ENCODE data around the gene MTUS2. TPM values are rescaled to one million over a fixed set of nuclear protein-coding genes. Genes with fewer than 3 reads are reported as not detected.

MTUS2 gene
- total and polyA plus RNA-seq, 10 of the 15 experiments (the other 5 are each of a cell fraction or from before 2014, with no cell fraction given) = under 0.01 to 0.05 (median 0.02) TPM; not detected in 6

GRCh38 chr13:29532821-29533220 lies 712.7 kb downstream of the MTUS2 start (continued):
- TF ChIP-seq HDAC2 (IDR thresholded peaks at IDR 0.05) (no peak), PML (IDR thresholded peaks at IDR 0.05; ENCODE audit: low read length) (no peak), RAD21 (IDR thresholded peaks at IDR 0.05; ENCODE audit: insufficient read depth, low read depth, low read length) (no peak), RFX5 (IDR thresholded peaks at IDR 0.05; ENCODE audit: low read depth, low read length) (no peak)

GRCh38 chr13:29534083-29534482 lies 713.9 kb downstream of the MTUS2 start:
- no peak overlapping the region for H3K4me2 ChIP-seq (ENCODE audit: control insufficient read depth, insufficient read depth)
- intact Hi-C loops (cut with micrococcal nuclease; ENCODE audit: unreplicated experiment) (no loop called here), in situ Hi-C loops (cut with MboI) (no loop called here)
- no peaks in the 10 kb centered on the region for H3K4me1 ChIP-seq (ENCODE audit: control insufficient read depth, insufficient read depth, low read length)
- H3K27me3 ChIP-seq (replicated peaks in 1 of 2; ENCODE audit: control insufficient read depth in 2 of 2, insufficient read depth in 2 of 2, low read length in 1 of 2) = no peaks in the 10 kb centered on the region
- H2AFZ ChIP-seq (ENCODE audit: control insufficient read depth, low read depth, low read length) = no peak overlapping the region
- 0 out of 2 replicates have a peak, but pooled peaks cover 4% of the 10 kb centered on the region for H4K20me1 ChIP-seq (ENCODE audit: control insufficient read depth, insufficient read depth)
- ChIA-PET RAD21 (ENCODE audit: unreplicated experiment) (no interaction called here), POLR2A (no interaction called here), CTCF (no interaction called here), SMC1A (ENCODE audit: uncharacterized antibody, unreplicated experiment) (no interaction called here)
- H3K27ac ChIP-seq (ENCODE audit: control insufficient read depth, insufficient read depth) = no peak overlapping the region
- TF ChIP-seq NFYB (IDR thresholded peaks at IDR 0.05; ENCODE audit: insufficient read depth, low read depth, low read length) = no peak
- TF ChIP-seq PML (IDR thresholded peaks at IDR 0.05; ENCODE audit: low read length) = no peak
- no peak for TF ChIP-seq TCF12 (IDR thresholded peaks at IDR 0.05; ENCODE audit: low read depth, low read length)
- no peak for TF ChIP-seq ZNF24 (IDR thresholded peaks at IDR 0.05)
- TF ChIP-seq PAX8 (IDR thresholded peaks at IDR 0.05) = no peak
- 81% methylated on average over 4 of the region's 4 CpGs for WGBS (ENCODE audit: insufficient coverage, insufficient replicate concordance, low lambda C conversion rate, missing lambda C conversion rate)
- no peak for FAIRE-seq
- no peak for ATAC-seq
- H3K9me3 ChIP-seq (replicated peaks; ENCODE audit: control insufficient read depth, insufficient read depth, low read length) = no peaks in the 10 kb centered on the region
- H3K4me3 ChIP-seq = no peak overlapping the region
- no peak overlapping the region for H3K9ac ChIP-seq (ENCODE audit: control insufficient read depth, insufficient read depth, low read length)
- BruUV-seq (replicated peaks) = no TSS peak
- no peak for DNase-seq (ENCODE audit: low read depth, low spot score)
- peaks cover 20% of the 10 kb centered on the region in 2 experiments for H3K36me3 ChIP-seq (ENCODE audit: control insufficient read depth in 2 of 2, insufficient read depth in 2 of 2, low read length in 1 of 2)
- H3K79me2 ChIP-seq (ENCODE audit: control insufficient read depth, insufficient read depth, low read length) = no peaks in the 10 kb centered on the region
